SH-SY5Y (cell line): Measurements from ENCODE around the gene LY6G6D.

ENCODE experiments used
- GATA2 ChIP-seq: IDR thresholded peaks from 2 replicates; pipeline ENCODE4 v1.6.1; 2011; ENCODE audit warnings: mild to moderate bottlenecking, low read depth, low read length
- GATA3 ChIP-seq: IDR thresholded peaks from 2 replicates; pipeline ENCODE4 v1.6.1; 2011; ENCODE audit warnings: low read depth, mild to moderate bottlenecking, low read length, moderate library complexity

LY6G6D gene, protein sequence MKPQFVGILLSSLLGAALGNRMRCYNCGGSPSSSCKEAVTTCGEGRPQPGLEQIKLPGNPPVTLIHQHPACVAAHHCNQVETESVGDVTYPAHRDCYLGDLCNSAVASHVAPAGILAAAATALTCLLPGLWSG

GRCh38 chr6:31715022-31715958 is at the start of gene LY6G6D:
LY6G6D (plus strand) TSS chr6:31715348; CDS start chr6:31715356, 8 bp downstream.
- TF ChIP-seq GATA2 (no peak), GATA3 (no peak)

DNA sequence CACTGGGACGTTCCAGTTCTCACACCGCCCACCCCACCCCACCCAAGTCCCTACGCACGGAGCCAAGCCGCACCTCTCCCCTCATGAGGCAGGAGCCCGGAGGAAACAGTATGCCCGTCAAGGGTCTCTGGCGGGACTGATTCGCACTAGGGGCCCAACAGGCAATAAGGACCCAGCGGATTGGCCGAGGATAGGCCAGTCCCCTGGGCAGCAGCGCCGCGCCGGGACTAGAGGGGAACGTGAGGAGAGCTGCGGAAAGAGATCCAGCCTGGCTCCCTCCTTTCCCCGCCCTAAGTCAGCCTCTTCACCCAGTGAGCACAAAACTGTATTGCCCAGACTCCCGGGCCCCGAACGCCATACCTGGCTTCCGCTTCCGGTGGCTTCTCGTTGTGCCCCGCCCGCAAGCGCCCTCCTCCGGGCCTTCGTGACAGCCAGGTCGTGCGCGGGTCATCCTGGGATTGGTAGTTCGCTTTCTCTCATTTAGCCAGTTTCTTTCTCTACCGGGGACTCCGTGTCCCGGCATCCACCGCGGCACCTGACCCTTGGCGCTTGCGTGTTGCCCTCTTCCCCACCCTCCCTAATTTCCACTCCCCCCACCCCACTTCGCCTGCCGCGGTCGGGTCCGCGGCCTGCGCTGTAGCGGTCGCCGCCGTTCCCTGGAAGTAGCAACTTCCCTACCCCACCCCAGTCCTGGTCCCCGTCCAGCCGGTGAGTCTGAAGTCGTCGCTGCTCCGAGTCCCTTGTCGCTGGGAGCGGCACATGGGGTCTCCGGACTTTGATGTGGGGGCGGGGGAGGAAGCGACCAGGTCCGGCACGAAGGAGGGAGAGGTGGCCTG is 49.4 kb upstream of the LY6G6D start, which contains the start of gene CSNK2B:
CSNK2B (plus strand) TSS at position 580 of the 836 bp plus-strand sequence. CDS start 752 bp downstream, outside the sequence.
- TF ChIP-seq GATA2 (no peak), GATA3 (no peak)

DNA sequence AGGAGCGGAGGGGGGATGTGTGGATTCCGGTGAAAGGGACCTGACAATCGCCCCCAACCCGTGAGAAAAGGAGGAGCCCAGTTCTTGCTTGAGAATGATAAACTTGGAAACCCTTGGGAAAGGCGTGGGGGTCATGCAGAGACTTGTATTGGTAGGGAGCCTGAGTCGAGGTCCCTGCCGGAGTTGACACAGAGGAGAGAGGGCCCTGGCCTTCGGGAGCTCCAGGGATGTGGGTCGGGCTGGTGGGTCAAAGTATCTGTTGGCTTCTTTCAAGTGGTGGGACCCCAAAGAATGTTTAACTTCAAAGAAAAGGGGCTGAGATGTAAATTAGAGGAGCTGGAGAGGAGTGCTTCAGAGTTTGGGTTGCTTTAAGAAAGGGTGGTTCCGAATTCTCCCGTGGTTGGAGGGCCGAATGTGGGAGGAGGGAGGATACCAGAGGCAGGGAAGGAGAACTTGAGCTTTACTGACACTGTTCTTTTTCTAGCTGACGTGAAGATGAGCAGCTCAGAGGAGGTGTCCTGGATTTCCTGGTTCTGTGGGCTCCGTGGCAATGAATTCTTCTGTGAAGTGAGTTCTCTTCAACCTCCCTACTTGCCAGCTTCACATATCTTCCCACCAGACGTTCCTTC is 48.7 kb upstream of the LY6G6D start:
- TF ChIP-seq GATA2 (no peak), GATA3 (no peak)

- TF ChIP-seq GATA2: no peak
- TF ChIP-seq GATA3: no peak
Measured at GRCh38 chr6:31669676-31670075, 45.5 kb upstream of the LY6G6D start, which contains the start of gene LY6G5B. LY6G5B (plus strand) TSS chr6:31669976; CDS start chr6:31670951, 975 bp downstream.

GRCh38 chr6:31676322-31676903 is 38.7 kb upstream of the LY6G6D start:
- TF ChIP-seq GATA2 (no peak), GATA3 (no peak)

- no peak for TF ChIP-seq GATA3
- TF ChIP-seq GATA2: no peak
Measured at GRCh38 chr6:31676904-31677303, 38.2 kb upstream of the LY6G6D start.

GRCh38 chr6:31677955-31678354 is 37.2 kb upstream of the LY6G6D start:
- TF ChIP-seq GATA2: no peak
- no peak for TF ChIP-seq GATA3

DNA sequence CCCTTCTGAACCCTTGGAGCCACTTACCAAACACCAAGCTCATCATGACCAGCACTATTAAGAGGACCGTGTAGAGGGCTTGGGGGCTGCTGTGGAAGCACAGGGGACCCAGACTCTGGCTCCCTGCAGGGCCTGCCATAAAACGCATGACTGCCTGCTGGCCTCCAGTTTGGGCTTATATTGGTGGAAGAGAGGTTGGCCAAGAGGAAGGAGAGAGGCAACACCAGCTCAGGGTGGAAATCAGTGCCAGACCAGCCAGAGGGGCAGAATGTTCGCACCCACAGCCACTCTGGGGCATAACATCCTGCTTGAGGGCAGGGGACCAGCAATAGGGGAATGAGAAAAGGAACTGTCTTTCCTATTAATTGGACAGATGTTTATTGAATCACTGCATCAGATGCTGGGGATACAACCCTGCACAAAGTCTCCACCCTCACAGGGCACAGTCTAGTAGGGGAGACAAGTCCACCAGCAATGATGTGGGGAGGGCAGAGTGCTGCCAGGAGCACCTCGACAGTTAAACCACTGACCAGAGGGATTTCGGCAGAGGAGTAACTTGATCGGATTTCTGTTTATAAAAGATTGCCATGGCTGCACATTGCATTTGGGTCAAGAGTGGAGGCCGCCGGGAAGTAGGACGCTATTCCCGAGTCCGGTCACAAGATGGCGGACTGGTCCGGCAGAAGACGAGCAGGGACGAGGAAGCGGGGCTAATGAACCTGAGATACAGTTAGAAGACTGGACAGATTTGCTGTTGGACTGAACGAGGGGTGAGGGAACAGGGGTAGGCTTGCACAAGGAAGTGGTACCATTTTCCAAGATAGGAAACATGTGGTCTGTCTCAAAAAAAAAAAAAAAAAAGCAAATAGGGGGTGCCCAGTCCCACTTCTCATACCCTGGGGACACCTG is 34.7 kb upstream of the LY6G6D start, which contains the start of gene LY6G5C:
LY6G5C (minus strand) TSS at position 842 of the 909 bp plus-strand sequence; CDS start at position 148, 694 bp downstream.
- no peak for TF ChIP-seq GATA3
- TF ChIP-seq GATA2: no peak

- TF ChIP-seq GATA2 (no peak), GATA3 (no peak)
Measured at GRCh38 chr6:31681135-31681671, 33.9 kb upstream of the LY6G6D start.

DNA sequence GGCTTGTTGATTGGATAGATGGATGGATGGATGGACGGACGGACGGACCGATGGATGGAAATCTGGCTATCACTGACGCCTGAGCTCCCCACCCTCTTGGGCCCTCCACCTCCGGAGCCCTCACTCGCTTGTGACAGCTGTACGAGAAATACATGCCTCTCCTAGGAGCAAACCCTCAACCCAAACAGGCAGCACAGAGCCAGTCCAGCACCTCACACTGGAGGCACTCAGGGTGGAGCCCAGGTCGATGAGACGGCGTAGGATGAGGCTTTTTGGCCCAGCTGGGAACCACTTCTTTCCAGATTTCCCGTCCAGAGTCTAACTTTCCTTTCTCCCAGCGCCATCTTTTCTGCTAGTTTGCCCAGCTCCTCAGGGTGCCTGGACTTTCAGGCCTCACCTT is 31.6 kb upstream of the LY6G6D start:
- TF ChIP-seq GATA2 (no peak), GATA3 (no peak)

GRCh38 chr6:31686483-31686882 is 28.7 kb upstream of the LY6G6D start:
- no peak for TF ChIP-seq GATA3
- TF ChIP-seq GATA2: no peak

- TF ChIP-seq GATA3: no peak
- TF ChIP-seq GATA2: no peak
Measured at GRCh38 chr6:31687321-31687720, 27.8 kb upstream of the LY6G6D start.
